Right atrium auricular region (tissue), 2 donors: ENCODE data around the gene SLMAP. TPM values are rescaled to one million over a fixed set of nuclear protein-coding genes. Genes with fewer than 3 reads are reported as not detected.

Experiments used
- DNase-seq: peaks from one replicate; pipeline ENCODE4 v3.0.0-alpha.2; 2019; ENCODE audit warnings: low spot score
- H3K27ac ChIP-seq, 2 donors: fragments of 200-600 bp; sonication (generic); 1 replicate in 1 of 2; 2 replicates in 1 of 2; pipeline ENCODE4 v1.5.1; 2016 to 2019
- H3K27me3 ChIP-seq, 2 donors: fragments of 200-600 bp; sonication (generic); one replicate each; pipeline versions ENCODE4 v1.5.1 to v1.6.0; 2017 to 2019
- H3K36me3 ChIP-seq: fragments of 200-600 bp; sonication (generic); one replicate; pipeline ENCODE4 v1.5.1; 2016
- H3K4me1 ChIP-seq, 2 donors: fragments of 200-600 bp; sonication (generic); one replicate each; pipeline versions ENCODE4 v1.5.1 to v1.6.0; 2017 to 2019
- H3K4me3 ChIP-seq, 2 donors: fragments of 200-600 bp; sonication (generic); 1 replicate in 1 of 2; 2 replicates in 1 of 2; pipeline ENCODE4 v1.5.1; 2017 to 2019; ENCODE audit warnings: mild to moderate bottlenecking in 1 of 2, moderate library complexity in 1 of 2
- H3K9me3 ChIP-seq, 2 donors: fragments of 200-600 bp; sonication (generic); one replicate each; pipeline ENCODE4 v1.5.1; 2019
- CTCF ChIP-seq, 2 donors: fragments of 200-600 bp; sonication (generic); IDR thresholded peaks; one replicate each; pipeline ENCODE4 v1.5.1; 2019; ENCODE audit warnings: antibody characterized with exemption in 2 of 2
- total RNA-seq, 2 donors: library from RNA; depleted of rRNA; stranded (reverse); fragments of >200 nt; gene quantifications; one replicate each; pipeline ENCODE4 v1.1.0, GENCODE V29; 2016

Gene SLMAP
- total RNA-seq, 2 donors from 2014 or later, result 220 to 256 TPM

- H3K27me3 ChIP-seq, result no peaks in the 10 kb centered on the region
- H3K36me3 ChIP-seq, result no peaks in the 10 kb centered on the region
- no peak overlapping the region for H3K27ac ChIP-seq
- no peak overlapping the region for H3K4me3 ChIP-seq
- DNase-seq, result no peak
- no peak for TF ChIP-seq CTCF (IDR thresholded peaks at IDR 0.05)
- H3K9me3 ChIP-seq, result no peaks in the 10 kb centered on the region
- H3K4me1 ChIP-seq, result peaks cover 0 to 14% of the 10 kb centered on the region in 2 donors
These were observed 71.0 kb downstream of the SLMAP start for GRCh38 chr3:57826952-57827723.

- H3K36me3 ChIP-seq, result no peaks in the 10 kb centered on the region
- no peak overlapping the region for H3K4me3 ChIP-seq
- DNase-seq, result no peak
- no peak overlapping the region for H3K27ac ChIP-seq
- H3K27me3 ChIP-seq, result no peaks in the 10 kb centered on the region
- no peak for TF ChIP-seq CTCF (IDR thresholded peaks at IDR 0.05)
- peaks cover 0 to 7% of the 10 kb centered on the region in 2 donors for H3K4me1 ChIP-seq
- no peaks in the 10 kb centered on the region for H3K9me3 ChIP-seq
These were observed 71.6 kb downstream of the SLMAP start for GRCh38 chr3:57827757-57828156.

GRCh38 chr3:57832486-57832885, 76.4 kb downstream of the SLMAP start:
- no peaks in the 10 kb centered on the region for H3K4me1 ChIP-seq
- H3K36me3 ChIP-seq, result no peaks in the 10 kb centered on the region
- H3K27ac ChIP-seq, result no peak overlapping the region
- H3K27me3 ChIP-seq, result no peaks in the 10 kb centered on the region
- H3K9me3 ChIP-seq, result no peaks in the 10 kb centered on the region
- no peak overlapping the region for H3K4me3 ChIP-seq
- no peak for TF ChIP-seq CTCF (IDR thresholded peaks at IDR 0.05)
- no peak for DNase-seq

GRCh38 chr3:57832900-57833313, 76.8 kb downstream of the SLMAP start:
- H3K27me3 ChIP-seq, result no peaks in the 10 kb centered on the region
- no peak for TF ChIP-seq CTCF (IDR thresholded peaks at IDR 0.05)
- no peak for DNase-seq
- no peaks in the 10 kb centered on the region for H3K9me3 ChIP-seq
- no peaks in the 10 kb centered on the region for H3K36me3 ChIP-seq
- no peak overlapping the region for H3K4me3 ChIP-seq
- H3K27ac ChIP-seq, result no peak overlapping the region
- H3K4me1 ChIP-seq, result no peaks in the 10 kb centered on the region

GRCh38 chr3:57833763-57834162, 77.7 kb downstream of the SLMAP start:
- Histone ChIP-seq H3K36me3 (no peaks in the 10 kb centered on the region), H3K27ac (no peak overlapping the region), H3K27me3 (no peaks in the 10 kb centered on the region), H3K4me1 (no peaks in the 10 kb centered on the region), H3K9me3 (no peaks in the 10 kb centered on the region), H3K4me3 (no peak overlapping the region)
- no peak for TF ChIP-seq CTCF (IDR thresholded peaks at IDR 0.05)
- no peak for DNase-seq

GRCh38 chr3:57837686-57838085, 81.6 kb downstream of the SLMAP start:
- H3K27ac ChIP-seq, result no peak overlapping the region
- no peaks in the 10 kb centered on the region for H3K4me1 ChIP-seq
- no peak for TF ChIP-seq CTCF (IDR thresholded peaks at IDR 0.05)
- no peaks in the 10 kb centered on the region for H3K36me3 ChIP-seq
- no peaks in the 10 kb centered on the region for H3K27me3 ChIP-seq
- no peak for DNase-seq
- H3K4me3 ChIP-seq, result no peak overlapping the region
- no peaks in the 10 kb centered on the region for H3K9me3 ChIP-seq
